ENCODE data around the gene CACHD1. TPM values are rescaled to one million over a fixed set of nuclear protein-coding genes. Genes with fewer than 3 reads are reported as not detected.

Gene CACHD1
- total RNA-seq, 1 donor from 2014 or later, result 41.0 TPM

GRCh38 chr1:64703600-64703999 lies 233.7 kb downstream of the CACHD1 start:
- no peak overlapping the region for H3K27ac Mint-ChIP-seq (ENCODE audit: unreplicated experiment)
- H3K9me3 Mint-ChIP-seq, result peaks cover 5% of the 10 kb centered on the region
- no peak for TF ChIP-seq CTCF (conservative IDR thresholded peaks at IDR 0.05)
- H3K27me3 Mint-ChIP-seq (ENCODE audit: low read depth), result no peaks in the 10 kb centered on the region
- H3K4me3 Mint-ChIP-seq, result no peak overlapping the region
- H3K36me3 Mint-ChIP-seq (ENCODE audit: low read depth), result no peaks in the 10 kb centered on the region
- no peak for DNase-seq (ENCODE audit: low read depth, low spot score)
- H3K4me1 Mint-ChIP-seq, result peaks cover 9% of the 10 kb centered on the region

GRCh38 chr1:64705591-64705990 lies 235.7 kb downstream of the CACHD1 start:
- Mint-ChIP-seq H3K4me1 (no peaks in the 10 kb centered on the region), H3K36me3 (ENCODE audit: low read depth) (no peaks in the 10 kb centered on the region), H3K27me3 (ENCODE audit: low read depth) (no peaks in the 10 kb centered on the region), H3K9me3 (peaks cover 5% of the 10 kb centered on the region), H3K27ac (ENCODE audit: unreplicated experiment) (no peak overlapping the region), H3K4me3 (no peak overlapping the region)
- no peak for TF ChIP-seq CTCF (conservative IDR thresholded peaks at IDR 0.05)
- DNase-seq (ENCODE audit: low read depth, low spot score), result no peak

GRCh38 chr1:64711266-64711665 lies 241.3 kb downstream of the CACHD1 start:
- peaks cover 2% of the 10 kb centered on the region for H3K27me3 Mint-ChIP-seq (ENCODE audit: low read depth)
- no peak overlapping the region for H3K4me3 Mint-ChIP-seq
- peaks cover 3% of the 10 kb centered on the region for H3K9me3 Mint-ChIP-seq
- no peaks in the 10 kb centered on the region for H3K36me3 Mint-ChIP-seq (ENCODE audit: low read depth)
- TF ChIP-seq CTCF (conservative IDR thresholded peaks at IDR 0.05), result no peak
- H3K27ac Mint-ChIP-seq (ENCODE audit: unreplicated experiment), result no peak overlapping the region
- H3K4me1 Mint-ChIP-seq, result no peaks in the 10 kb centered on the region
- no peak for DNase-seq (ENCODE audit: low read depth, low spot score)

GRCh38 chr1:64712049-64712448 lies 242.1 kb downstream of the CACHD1 start:
- Mint-ChIP-seq H3K9me3 (peaks cover 5% of the 10 kb centered on the region), H3K4me3 (no peak overlapping the region), H3K27ac (ENCODE audit: unreplicated experiment) (no peak overlapping the region), H3K4me1 (no peaks in the 10 kb centered on the region), H3K36me3 (ENCODE audit: low read depth) (no peaks in the 10 kb centered on the region), H3K27me3 (ENCODE audit: low read depth) (peaks cover 2% of the 10 kb centered on the region)
- TF ChIP-seq CTCF (conservative IDR thresholded peaks at IDR 0.05), result no peak
- DNase-seq (ENCODE audit: low read depth, low spot score), result no peak

GRCh38 chr1:64715186-64715585 lies 245.3 kb downstream of the CACHD1 start:
- no peaks in the 10 kb centered on the region for H3K4me1 Mint-ChIP-seq
- no peak for DNase-seq (ENCODE audit: low read depth, low spot score)
- H3K36me3 Mint-ChIP-seq (ENCODE audit: low read depth), result no peaks in the 10 kb centered on the region
- H3K9me3 Mint-ChIP-seq, result peaks cover 6% of the 10 kb centered on the region
- no peak for TF ChIP-seq CTCF (conservative IDR thresholded peaks at IDR 0.05)
- no peak overlapping the region for H3K4me3 Mint-ChIP-seq
- peaks cover 2% of the 10 kb centered on the region for H3K27me3 Mint-ChIP-seq (ENCODE audit: low read depth)
- H3K27ac Mint-ChIP-seq (ENCODE audit: unreplicated experiment), result no peak overlapping the region

- Mint-ChIP-seq H3K27me3 (ENCODE audit: low read depth) (peaks cover 19% of the 10 kb centered on the region), H3K9me3 (peaks cover 6% of the 10 kb centered on the region), H3K4me3 (no peak overlapping the region), H3K4me1 (no peaks in the 10 kb centered on the region), H3K27ac (ENCODE audit: unreplicated experiment) (no peak overlapping the region), H3K36me3 (ENCODE audit: low read depth) (no peaks in the 10 kb centered on the region)
- DNase-seq (ENCODE audit: low read depth, low spot score), result no peak
- no peak for TF ChIP-seq CTCF (conservative IDR thresholded peaks at IDR 0.05)
These were observed 251.2 kb downstream of the CACHD1 start for GRCh38 chr1:64721135-64721534.

Data from neural crest cell (in vitro differentiated cells).